GM10248 (cell line): ENCODE data around the gene WBP1L.
A peak's percentile ranks its signal among the peaks of the same experiment; 100 is the strongest.

Source experiments
- CTCF ChIA-PET: fragments of 300-600 bp; sonication (Branson Sonifier 250); formaldehyde crosslinking; extraction: SDS; loops from one replicate; lab custom pipeline; 2021; ENCODE audit warnings: antibody characterized with exemption; lab: Yijun Ruan, JAX
- POLR2A ChIA-PET: fragments of 350-650 bp; sonication (Branson Sonifier 250); formaldehyde crosslinking; extraction: SDS; loops from one replicate; lab custom pipeline; 2020; ENCODE audit warnings: antibody characterized with exemption; lab: Yijun Ruan, JAX
- DNase-seq: peaks from one replicate; pipeline ENCODE4 v3.0.0; 2012; ENCODE audit errors: extremely low spot score
- TF ChIP-seq, protein P1 (sequence below): IDR thresholded peaks from 2 replicates; pipeline ENCODE4 v1.5.1; 2012; ENCODE audit warnings: mild to moderate bottlenecking, low read depth; ENCODE audit errors: extremely low read depth, missing control alignments, control extremely low read depth

Gene WBP1L

DNA sequence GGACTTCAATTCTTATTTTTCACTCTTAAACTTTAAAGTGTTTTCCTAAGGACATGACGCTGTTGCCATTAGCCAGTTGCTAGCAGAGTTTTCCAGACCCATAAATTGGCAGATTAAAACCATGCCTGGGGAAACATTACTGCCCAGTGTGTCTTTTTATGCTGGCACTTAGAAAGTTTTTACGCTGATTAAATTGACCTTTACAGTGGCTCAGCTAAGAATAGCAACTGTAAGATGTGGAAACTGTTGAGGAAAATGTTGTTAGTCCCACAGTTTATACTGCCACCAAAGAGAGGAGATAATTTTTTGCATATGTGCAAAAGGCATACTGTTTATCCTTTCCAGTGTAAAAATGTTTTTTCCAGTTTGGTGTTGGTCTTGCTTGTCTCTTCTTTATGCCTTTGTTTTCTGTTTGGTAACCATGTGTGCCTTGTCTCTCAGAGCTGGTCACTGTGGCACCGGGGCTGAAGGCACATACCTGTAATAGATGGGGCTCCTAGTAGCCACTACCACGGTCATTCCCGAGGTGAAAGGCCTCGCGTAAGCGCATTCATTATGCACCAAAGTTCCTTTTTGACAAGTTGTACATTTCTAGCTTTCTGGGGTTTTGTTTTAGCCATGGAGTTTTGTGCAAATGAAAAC, 48.1 kb downstream of the WBP1L start:
- TF ChIP-seq, protein P1, sequence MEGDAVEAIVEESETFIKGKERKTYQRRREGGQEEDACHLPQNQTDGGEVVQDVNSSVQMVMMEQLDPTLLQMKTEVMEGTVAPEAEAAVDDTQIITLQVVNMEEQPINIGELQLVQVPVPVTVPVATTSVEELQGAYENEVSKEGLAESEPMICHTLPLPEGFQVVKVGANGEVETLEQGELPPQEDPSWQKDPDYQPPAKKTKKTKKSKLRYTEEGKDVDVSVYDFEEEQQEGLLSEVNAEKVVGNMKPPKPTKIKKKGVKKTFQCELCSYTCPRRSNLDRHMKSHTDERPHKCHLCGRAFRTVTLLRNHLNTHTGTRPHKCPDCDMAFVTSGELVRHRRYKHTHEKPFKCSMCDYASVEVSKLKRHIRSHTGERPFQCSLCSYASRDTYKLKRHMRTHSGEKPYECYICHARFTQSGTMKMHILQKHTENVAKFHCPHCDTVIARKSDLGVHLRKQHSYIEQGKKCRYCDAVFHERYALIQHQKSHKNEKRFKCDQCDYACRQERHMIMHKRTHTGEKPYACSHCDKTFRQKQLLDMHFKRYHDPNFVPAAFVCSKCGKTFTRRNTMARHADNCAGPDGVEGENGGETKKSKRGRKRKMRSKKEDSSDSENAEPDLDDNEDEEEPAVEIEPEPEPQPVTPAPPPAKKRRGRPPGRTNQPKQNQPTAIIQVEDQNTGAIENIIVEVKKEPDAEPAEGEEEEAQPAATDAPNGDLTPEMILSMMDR = no peak
- DNase-seq = no peak
- POLR2A ChIA-PET = no interaction called here
- CTCF ChIA-PET = interaction anchor here (2.0 kb wide), 1 partner anchor 10 kb away, joined by 5 read pairs; no protein-coding TSS in a partner anchor

DNA sequence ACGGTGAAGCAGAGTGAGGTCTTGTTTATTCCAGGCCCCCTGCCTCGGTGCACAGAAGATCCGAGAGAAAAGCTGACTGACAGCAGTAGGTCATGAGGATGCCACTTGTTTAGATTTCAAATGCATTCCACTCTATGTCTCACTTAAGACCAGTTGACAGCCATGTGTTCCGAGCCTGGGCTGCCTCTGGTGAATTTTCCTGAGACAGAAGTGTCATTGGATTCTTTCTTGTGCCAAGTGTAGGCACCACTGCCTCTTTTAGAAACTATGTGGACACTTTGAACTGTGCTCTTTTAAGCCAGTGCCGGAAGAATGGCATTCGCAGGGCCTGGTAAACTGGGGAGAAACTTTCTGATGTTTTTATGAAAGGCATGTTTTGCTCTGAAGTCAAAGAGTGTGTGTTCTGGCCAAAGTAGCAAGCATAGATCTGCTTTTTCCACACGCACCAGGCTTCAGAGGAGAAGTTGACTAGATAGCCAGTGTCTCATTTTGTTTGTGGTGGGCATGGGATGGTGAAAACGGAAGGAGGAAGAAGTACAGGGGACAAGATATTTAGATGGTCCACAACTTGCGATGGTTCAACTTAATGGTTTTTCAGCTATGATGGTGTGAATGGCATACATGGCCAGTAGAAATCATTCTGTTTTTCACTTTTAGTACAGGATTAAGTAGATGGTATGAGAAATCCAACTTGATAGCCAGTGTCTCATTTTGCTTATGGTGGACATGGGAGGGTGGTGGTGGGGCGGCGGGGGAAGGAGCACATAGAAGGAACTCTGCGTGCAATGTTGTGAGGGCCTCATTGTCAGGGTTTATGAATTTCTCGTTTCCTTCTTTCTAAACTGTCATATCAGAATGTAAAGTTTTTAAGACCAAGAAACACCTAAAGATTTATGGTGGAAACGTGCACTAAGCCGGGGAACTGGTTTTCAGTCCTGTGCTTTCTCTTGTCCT, 52.0 kb downstream of the WBP1L start:
- TF ChIP-seq, protein P1 = no peak
- POLR2A ChIA-PET = interaction anchor here (0.5 kb wide), 1 partner anchor 323 kb away, joined by 3 read pairs; no protein-coding TSS in a partner anchor
- CTCF ChIA-PET = interaction anchor here (1.0 to 2.7 kb wide), 2 partner anchors 19 to 117 kb away, joined by 3 to 7 read pairs; no protein-coding TSS in a partner anchor
- no peak for DNase-seq

- TF ChIP-seq, protein P1 = no peak
- ChIA-PET POLR2A (interaction anchor here (0.5 kb wide), 1 partner anchor 322 kb away, joined by 3 read pairs; no protein-coding TSS in a partner anchor), CTCF (interaction anchor here (1.0 to 2.7 kb wide), 3 partner anchors 20 to 121 kb away, joined by 3 to 7 read pairs (median 3); partner anchors contain the start of gene CNNM2)
- peak; percentile 72 for DNase-seq
These were observed 52.8 kb downstream of the WBP1L start for GRCh38 chr10:102796407-102797176.

DNA sequence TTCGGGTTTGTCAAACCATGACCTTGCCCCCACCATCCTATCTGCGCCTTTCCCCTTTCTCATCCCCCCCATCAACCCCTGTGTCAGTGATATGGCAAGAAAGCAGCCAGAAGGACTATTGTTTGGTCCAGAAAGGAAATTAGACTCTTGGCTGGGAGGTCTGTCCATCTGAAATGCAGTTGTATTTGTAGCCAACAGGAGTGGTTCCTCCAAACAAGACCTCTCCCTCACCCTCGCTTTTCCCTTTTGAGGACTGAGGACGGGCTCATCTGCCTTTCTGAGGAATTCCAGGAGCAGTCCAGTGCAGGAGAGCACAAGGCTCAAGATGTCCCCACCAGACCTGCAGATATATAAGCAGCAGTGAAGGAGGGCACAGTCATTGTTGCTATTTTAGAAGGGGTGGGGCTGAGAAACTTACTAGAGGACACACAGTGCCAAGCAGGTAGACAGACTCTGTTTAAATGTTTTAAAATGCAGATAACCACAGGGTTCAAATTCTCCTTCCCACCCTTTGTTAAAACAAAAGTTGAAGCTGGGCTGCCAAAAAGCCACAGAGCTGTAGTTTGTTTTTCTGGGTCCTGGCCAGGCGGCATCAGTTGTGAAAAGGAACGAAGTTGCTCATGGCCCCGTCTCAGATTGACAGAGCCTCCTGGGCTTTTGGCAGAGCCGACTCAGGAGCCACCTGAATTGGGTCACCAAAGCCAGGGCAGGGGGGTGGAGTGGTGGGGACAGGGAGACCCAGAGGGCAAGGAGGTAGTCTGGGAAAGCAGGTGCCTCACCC, 56.1 kb downstream of the WBP1L start:
- TF ChIP-seq, protein P1 = no peak
- ChIA-PET POLR2A (no interaction called here), CTCF (no interaction called here)

DNA sequence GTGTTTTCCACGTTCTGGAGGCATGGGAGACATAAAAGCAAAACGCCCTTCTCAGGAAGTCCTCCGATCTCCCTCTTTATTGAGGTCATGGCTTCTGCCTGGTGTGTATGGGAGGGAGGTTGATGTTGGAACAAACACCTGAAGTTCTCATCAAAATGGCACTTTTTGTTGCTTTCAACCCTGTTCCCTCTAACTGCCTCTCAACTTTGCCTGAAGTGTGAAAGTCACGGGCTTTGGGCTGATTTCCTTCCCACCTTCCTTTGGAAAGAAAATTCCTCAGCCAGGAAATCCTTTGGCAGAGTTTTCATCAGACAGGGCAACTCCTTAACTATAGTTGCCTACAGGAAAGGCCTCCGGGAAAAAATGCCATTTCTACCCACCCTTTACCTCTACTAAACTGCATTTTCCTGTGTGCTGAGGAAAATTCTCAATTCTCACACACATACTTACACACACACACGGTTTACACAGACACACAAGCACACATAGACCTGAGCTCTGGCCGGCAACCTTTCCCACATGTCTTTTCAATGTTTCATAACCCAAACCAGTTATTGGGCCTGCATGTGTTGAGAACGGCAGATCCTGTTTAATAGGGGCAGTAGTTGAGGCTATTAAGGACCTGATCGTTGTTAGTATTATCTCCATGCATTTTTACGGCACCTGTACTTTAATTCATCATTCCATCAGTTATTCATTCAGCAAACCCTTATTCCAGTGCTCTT, 57.0 kb downstream of the WBP1L start:
- POLR2A ChIA-PET = no interaction called here
- CTCF ChIA-PET = interaction anchor here (0.7 kb wide), 1 partner anchor 9 kb away, joined by 3 read pairs; no protein-coding TSS in a partner anchor

More for the DNA sequence above, 56.1 kb downstream of the WBP1L start:
- DNase-seq = no peak

More for the DNA sequence above, 57.0 kb downstream of the WBP1L start:
- no peak for DNase-seq
- TF ChIP-seq, protein P1 = no peak
